SU-DHL-6 (cell line): ENCODE results near the gene OR52D1.

Source experiments
- CTCF ChIP-seq: fragments of 200-600 bp; sonication (generic); IDR thresholded peaks from one replicate; pipeline ENCODE4 v1.5.1; 2017; ENCODE audit warnings: antibody characterized with exemption, mild to moderate bottlenecking, low read length, moderate library complexity; ENCODE audit not compliant: insufficient read depth, poor library complexity, severe bottlenecking
- EZH2phosphoT487 ChIP-seq: fragments of 200-600 bp; sonication (generic), shearing (Covaris generic); conservative IDR thresholded peaks from 2 replicates; pipeline ENCODE4 v1.6.1; 2018; ENCODE audit warnings: mild to moderate bottlenecking, antibody characterized with exemption, low read length, moderate library complexity, mixed read lengths

GRCh38 chr11:5499671-5500070, 11.2 kb downstream of the OR52D1 start:
- TF ChIP-seq CTCF = no peak
- TF ChIP-seq EZH2phosphoT487 = no peak
